ENCODE data around the gene LRRIQ4.
A peak's percentile ranks its signal among the peaks of the same experiment; 100 is the strongest.

The LRRIQ4 gene

DNA sequence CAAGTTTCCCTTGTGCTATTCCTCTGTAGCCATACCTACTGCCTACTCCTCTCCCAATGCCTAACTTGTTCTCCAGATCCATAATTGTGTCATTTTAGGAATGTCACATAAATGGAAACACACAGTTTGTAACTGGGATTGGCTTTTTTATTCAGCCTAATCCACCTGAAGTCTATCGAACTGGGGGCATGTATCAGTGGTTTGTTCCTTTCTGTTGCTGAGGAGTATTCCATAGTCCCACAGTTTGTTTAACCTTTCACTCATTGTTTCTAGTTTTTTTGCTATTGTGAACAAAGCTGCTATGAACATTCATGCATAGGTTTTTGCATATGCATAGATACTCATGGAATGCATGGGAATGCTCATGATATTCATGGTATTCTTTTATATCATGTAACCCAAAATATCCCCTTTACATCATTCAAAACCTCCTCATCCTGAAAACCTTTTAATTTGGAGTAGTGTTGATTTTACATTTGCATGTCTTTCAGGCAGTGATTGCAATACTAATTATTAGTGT is 25.9 kb downstream of the LRRIQ4 start:
- TF ChIP-seq, protein P1, sequence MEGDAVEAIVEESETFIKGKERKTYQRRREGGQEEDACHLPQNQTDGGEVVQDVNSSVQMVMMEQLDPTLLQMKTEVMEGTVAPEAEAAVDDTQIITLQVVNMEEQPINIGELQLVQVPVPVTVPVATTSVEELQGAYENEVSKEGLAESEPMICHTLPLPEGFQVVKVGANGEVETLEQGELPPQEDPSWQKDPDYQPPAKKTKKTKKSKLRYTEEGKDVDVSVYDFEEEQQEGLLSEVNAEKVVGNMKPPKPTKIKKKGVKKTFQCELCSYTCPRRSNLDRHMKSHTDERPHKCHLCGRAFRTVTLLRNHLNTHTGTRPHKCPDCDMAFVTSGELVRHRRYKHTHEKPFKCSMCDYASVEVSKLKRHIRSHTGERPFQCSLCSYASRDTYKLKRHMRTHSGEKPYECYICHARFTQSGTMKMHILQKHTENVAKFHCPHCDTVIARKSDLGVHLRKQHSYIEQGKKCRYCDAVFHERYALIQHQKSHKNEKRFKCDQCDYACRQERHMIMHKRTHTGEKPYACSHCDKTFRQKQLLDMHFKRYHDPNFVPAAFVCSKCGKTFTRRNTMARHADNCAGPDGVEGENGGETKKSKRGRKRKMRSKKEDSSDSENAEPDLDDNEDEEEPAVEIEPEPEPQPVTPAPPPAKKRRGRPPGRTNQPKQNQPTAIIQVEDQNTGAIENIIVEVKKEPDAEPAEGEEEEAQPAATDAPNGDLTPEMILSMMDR (IDR thresholded peaks at IDR 0.05; ENCODE audit: borderline replicate concordance, insufficient read depth, low read depth, low read length) = no peak
- no peak overlapping the region for H3K4me3 ChIP-seq (ENCODE audit: low read depth, low read length)

DNA sequence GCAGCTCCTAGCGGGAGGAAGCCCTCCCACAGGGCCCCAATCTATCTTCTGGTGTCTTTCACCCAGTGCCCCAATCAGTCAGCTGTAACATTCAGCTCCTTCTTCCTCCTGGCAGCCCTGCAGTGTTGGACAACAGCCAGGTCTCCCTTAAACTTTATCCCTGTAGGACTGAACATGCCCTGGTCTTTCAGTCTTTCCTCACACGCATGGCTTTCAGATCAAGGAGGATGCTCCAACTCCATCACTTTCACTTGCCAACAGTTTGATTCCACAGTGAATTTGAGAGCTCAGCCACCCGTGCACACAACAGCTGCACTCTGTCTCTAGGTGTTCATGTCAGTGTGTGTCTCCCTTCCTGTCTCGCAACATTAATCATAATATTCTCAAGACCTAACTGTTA is 28.5 kb downstream of the LRRIQ4 start:
- TF ChIP-seq, protein P1 (IDR thresholded peaks at IDR 0.05; ENCODE audit: borderline replicate concordance, insufficient read depth, low read depth, low read length) = no peak
- no peak overlapping the region for H3K4me3 ChIP-seq (ENCODE audit: low read depth, low read length)

DNA sequence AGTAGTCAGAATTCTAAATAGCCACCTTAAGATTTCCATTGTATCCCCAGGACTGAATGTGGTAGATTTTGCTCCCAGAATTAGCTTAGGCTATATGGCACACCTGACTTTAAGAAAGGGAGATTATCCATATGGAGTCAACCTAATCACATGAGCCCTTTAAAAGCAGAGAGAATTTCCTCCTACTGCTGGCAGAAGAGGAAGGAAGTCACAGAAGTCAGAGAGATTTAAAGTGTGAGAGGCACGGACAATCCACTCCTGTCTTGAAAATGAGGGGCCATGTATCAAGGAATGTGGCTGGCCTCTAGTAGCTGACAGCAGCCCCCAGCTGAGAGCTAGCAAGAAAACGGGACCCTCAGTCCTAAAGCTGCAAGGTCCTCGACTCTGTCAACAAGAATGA is 30.3 kb downstream of the LRRIQ4 start:
- TF ChIP-seq, protein P1 (IDR thresholded peaks at IDR 0.05; ENCODE audit: borderline replicate concordance, insufficient read depth, low read depth, low read length) = no peak
- no peak overlapping the region for H3K4me3 ChIP-seq (ENCODE audit: low read depth, low read length)

DNA sequence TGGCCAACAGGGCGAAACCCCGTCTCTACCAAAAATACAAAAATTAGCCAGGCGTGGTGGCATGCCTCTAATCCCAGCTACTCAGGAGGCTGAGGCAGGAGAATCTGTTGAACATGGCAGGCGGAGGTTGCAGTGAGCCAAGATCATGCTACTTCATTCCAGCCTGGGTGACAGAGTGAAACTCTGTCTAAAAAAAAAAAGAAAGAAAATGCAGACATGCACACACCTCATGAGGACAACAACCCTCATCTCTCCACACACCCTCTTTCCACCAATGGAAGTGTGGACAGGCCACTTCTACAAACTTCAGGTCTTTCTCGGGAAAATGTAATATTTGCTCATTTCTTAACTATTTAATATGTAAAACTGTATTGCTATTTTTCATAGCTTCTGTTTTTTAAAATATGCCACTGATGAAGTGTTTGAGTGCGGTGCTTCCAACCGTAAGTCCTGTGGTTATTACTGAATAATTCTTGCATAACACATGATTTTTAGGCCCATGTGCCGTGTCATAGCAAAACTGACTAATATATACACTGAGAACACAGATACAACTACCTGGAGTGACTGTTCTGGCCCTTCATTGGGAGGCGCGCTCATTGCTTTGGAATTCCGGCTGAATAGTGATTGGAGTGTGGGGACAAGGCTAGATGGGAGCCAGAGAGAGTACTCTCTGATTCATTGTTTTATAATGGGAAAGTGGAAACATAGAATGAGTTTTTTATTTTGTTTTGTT is 34.0 kb downstream of the LRRIQ4 start:
- H3K4me3 ChIP-seq (ENCODE audit: low read depth, low read length) = peak overlapping the region; percentile 11
- TF ChIP-seq, protein P1 (IDR thresholded peaks at IDR 0.05; ENCODE audit: borderline replicate concordance, insufficient read depth, low read depth, low read length) = no peak

DNA sequence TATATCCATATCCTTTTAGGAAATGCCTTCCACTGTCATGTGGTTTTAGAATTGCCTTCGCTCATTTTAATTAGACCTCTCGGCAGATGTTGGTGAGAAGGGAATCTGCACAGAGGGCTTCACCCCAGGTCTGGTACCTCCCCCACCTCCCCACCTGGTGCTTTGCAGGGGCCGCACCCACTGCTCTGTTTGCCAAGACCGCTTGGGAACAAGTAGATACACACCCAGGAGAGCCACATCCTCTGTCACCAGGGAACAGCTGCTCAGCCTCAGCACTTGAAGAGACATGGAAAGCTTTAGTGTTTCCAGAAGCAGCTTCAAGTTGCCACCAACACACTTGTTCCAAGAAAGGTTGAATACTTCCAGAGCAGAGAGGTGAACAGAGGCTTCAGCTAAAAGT is 35.2 kb downstream of the LRRIQ4 start:
- H3K4me3 ChIP-seq (ENCODE audit: low read depth, low read length) = no peak overlapping the region

DNA sequence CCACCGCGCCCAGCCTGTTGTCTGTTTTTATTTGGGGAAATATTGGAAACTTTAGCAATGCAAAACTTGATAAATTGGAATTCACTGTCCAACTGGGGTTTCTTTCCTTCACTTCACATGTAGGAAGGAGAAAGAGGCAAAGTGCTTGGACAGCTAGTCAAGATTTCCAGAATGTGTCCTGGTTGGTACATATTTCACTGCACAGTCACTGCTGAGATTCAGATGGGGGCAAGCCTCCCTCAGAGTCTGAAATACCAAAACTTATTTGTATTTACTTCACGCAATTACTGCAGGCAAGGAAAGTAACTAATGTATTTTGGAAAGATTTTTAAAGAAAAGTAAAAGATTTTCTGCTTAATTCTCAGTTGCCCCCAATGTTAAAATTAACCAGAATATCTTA is 36.1 kb downstream of the LRRIQ4 start:
- TF ChIP-seq, protein P1 (IDR thresholded peaks at IDR 0.05; ENCODE audit: borderline replicate concordance, insufficient read depth, low read depth, low read length) = no peak
- H3K4me3 ChIP-seq (ENCODE audit: low read depth, low read length) = no peak overlapping the region

More for the DNA sequence above, 35.2 kb downstream of the LRRIQ4 start:
- TF ChIP-seq, protein P1 (IDR thresholded peaks at IDR 0.05; ENCODE audit: borderline replicate concordance, insufficient read depth, low read depth, low read length) = no peak

DNA sequence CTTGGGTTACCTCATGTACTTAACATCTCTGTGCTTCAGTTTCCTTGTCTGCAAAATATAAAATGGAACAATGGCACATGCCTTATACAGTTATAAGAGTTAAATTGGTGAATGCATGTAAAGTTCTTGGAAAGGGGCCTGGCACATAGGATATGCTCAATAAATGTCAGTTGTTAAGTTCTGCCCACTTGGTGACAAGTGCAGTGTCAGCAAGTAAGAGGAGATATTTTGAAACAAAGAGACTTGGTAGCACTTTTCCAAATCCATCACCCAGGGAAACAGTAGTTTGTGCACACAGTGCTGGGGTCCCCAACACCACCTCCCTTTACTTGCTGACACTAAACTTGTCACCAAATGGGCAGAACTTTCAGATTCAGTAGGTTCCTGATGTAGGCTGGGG is 37.9 kb downstream of the LRRIQ4 start:
- no peak overlapping the region for H3K4me3 ChIP-seq (ENCODE audit: low read depth, low read length)
- TF ChIP-seq, protein P1 (IDR thresholded peaks at IDR 0.05; ENCODE audit: borderline replicate concordance, insufficient read depth, low read depth, low read length) = no peak
